CD4-positive, alpha-beta T cell treated with Interferon gamma for 1 hour (primary cell): ENCODE data around the gene KCTD7.
"Not testable (repeated sequence)": the region's sequence is repeated elsewhere in the genome, so short reads cannot be mapped to it uniquely, and the experiment has no call there.

Experiments used
- DNase-seq: peaks from one replicate; pipeline ENCODE4 v3.0.0-alpha.2; 2020

Gene KCTD7

GRCh38 chr7:66682350-66683093 lies 53.8 kb downstream of the KCTD7 start:
- DNase-seq, result peak; percentile 4

GRCh38 chr7:66683094-66683769 lies 54.6 kb downstream of the KCTD7 start:
- DNase-seq, result not testable (repeated sequence)

GRCh38 chr7:66683770-66684123 lies 55.1 kb downstream of the KCTD7 start:
- no peak for DNase-seq

- not testable (repeated sequence) for DNase-seq
Measured at GRCh38 chr7:66685663-66686062, 57.0 kb downstream of the KCTD7 start.

GRCh38 chr7:66687186-66687585 lies 58.5 kb downstream of the KCTD7 start:
- no peak for DNase-seq

DNA sequence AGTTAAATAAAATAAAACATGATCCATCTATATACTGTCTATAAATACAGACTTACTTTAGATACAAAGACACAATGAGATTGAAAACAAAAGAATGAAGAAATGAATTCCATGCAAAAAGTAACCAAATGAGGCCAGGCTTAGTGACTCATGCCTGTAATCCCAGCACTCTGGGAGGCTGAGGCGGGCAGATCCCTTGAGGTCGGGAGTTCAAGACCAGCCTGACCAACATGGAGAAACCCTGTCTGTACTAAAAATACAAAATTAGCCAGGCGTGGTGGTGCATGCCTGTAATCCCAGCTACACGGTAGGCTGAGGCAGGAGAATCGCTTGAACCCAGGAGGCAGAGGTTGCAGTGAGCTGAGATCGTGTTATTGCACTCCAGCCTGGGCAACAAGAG lies 59.0 kb downstream of the KCTD7 start:
- not testable (repeated sequence) for DNase-seq

DNA sequence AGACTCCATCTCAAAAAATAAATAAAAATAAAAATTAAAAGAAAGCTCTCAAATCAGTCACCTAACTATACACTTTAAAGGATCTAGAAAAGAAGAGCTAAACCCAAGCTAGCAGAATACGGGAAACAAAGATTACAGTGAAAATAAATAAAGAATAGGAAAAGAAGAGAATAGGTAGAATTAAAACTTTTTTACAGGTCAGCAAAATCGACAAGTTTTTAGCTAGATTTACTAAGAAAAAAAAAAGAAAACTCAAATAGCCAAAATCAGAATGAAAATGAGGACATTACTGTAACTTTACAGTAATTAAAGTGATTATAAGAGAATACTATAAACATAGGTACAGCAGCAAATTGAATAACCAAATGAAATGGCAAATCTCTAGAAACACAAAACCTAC lies 60.4 kb downstream of the KCTD7 start:
- no peak for DNase-seq

DNA sequence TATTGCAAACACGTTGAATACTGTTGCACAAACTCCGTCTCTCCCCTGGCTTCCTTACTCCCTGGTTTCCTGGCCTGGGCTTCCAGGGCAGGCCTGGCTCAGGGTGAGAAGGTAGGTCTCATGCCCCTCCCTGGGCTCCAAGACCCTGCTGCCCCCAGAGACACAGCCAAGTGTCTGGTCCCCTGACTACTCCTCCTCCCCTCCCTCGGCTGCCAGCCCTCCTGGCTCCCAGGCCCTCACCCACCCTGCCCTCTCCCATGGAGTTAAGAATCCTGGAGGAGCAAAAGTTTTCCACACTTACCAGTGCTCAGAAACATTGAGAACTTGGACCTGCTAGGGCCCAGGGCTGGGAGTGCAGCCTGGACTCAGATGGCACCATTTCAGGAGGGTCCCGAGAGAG lies 64.7 kb downstream of the KCTD7 start:
- no peak for DNase-seq
